ENCODE data around the gene CLPSL2. TPM values are rescaled to one million over a fixed set of nuclear protein-coding genes. Genes with fewer than 3 reads are reported as not detected.
"Not testable (repeated sequence)": the region's sequence is repeated elsewhere in the genome, so short reads cannot be mapped to it uniquely, and the experiment has no call there.

The CLPSL2 gene
- polyA plus RNA-seq (ENCODE audit: insufficient read length in 3 of 3), result not detected

DNA sequence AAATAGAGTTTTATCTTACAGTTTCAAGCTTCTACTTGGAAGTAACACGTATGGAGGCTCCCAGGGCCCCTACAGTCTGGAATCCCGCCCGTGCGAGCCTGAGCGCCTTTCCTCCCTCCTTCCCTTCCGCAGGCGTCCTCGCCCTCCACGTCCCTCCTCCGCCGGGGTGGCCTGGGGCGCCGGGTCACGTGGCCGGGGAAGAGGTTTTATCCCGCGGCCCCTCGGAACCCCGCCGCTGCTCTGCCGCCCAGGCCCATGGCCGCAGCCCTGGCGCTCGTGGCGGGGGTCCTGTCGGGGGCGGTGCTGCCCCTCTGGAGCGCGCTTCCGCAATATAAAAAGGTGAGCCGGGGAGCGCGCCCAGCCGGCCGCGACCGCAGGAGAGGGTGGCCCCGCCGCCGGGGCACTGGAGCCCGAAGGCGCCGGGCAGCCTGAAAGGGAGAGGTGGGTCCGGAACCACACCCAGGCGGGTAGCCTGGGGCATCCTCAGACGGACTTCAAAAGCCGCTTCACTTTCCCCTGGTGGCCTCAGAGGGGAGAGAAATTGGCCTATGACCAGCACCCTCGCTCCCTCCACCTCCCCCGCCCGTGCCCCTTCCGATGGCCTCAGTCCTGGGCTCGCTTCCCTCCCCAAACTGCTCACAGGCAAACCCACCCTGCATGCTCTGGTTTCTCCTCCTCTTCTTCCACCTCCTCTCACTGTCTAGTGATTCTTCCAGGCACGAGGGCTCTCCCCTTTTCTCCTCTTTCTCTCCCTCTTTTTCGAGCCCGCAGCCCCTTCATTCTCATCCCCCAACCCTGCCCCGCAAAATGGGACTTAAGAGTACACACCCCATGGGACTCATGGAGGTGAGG is at the start of gene CLPSL2:
Gene CLPSL2, plus strand, starts transcription at position 235 of the 852 bp plus-strand sequence. Its CDS starts 21 bp downstream, at position 256.
- no peak for DNase-seq (ENCODE audit: low read depth in 3 of 3, low spot score in 2 of 3)

DNA sequence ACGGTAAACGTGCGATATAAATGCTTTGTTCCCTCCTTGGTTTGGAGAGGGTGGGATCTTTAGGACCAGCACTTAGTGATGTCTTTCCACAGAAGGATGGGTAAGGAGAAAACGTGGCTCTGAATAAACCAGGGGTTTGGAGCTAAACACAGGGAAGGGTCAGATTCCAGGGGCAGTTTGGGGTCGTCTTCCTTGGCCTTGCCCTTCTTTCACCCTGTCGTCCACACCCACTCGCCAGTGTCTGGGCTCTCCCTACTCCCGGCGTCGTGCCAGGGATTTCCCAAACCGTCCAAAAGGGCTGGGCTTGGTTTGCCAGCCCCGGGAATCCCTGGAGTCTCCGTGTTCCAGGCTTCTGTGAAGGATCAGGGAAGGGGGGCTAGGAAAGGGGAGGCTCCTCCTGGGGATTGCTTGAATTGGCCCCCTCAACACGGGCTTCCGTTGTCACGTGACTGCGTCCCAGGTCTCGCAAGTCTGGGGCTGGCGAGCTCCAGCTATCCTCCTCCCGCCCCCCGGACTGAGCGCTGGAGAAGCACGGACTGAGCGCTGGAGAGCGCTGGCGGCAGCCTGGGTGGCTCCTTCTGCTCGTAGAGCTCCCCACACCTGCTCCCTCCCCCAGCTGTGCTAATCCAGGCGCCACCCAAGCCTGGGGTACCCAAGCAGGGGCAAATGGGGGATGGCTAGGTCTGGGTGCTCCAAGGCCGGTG is 49.0 kb upstream of the CLPSL2 start:
- peak in 1 of 3 donors; percentile 38 for DNase-seq (ENCODE audit: low read depth in 3 of 3, low spot score in 2 of 3)

DNA sequence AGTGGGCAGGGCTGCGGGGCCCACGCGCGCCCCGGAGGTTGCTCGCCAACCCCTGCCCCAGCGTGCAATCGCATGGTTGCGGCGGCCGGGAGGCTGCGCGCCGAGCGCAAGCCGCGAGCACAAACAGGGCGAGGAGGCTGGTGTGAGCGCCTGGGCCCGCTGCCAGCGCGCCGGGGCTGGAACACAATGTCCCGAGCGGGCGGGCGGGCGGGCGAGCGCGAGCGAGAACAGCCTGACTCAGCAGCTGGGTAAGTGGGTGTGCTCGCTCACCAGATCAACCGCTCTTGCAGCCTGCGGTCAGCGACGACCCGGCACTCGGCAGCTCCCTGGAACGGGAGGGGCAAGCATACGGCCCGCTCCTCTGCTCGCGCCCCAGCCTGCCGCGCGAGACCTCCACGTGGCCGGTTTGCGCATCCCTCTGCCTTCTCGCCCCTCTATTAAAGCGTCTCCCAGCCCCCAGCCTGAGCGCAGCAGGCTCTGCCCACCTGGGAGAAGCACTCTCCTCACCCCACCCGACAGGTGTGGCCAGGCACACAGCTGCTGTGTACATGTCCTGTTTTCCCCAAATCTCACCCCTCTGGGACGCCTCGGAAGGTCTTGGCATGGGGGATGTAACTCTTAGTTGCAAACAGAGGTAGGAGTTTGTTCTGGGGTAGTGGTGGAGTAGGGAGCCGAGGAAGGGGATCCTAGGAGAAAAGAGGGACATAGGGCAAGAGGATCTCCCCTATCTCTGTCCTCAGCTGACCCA is 48.3 kb upstream of the CLPSL2 start:
- DNase-seq (ENCODE audit: low read depth in 3 of 3, low spot score in 2 of 3), result no peak

- DNase-seq (ENCODE audit: low read depth in 3 of 3, low spot score in 2 of 3), result no peak
These were observed 47.4 kb upstream of the CLPSL2 start for GRCh38 chr6:35728683-35729678.

- DNase-seq (ENCODE audit: low read depth in 3 of 3, low spot score in 2 of 3), result no peak
These were observed 46.7 kb upstream of the CLPSL2 start for GRCh38 chr6:35729722-35730121.

DNA sequence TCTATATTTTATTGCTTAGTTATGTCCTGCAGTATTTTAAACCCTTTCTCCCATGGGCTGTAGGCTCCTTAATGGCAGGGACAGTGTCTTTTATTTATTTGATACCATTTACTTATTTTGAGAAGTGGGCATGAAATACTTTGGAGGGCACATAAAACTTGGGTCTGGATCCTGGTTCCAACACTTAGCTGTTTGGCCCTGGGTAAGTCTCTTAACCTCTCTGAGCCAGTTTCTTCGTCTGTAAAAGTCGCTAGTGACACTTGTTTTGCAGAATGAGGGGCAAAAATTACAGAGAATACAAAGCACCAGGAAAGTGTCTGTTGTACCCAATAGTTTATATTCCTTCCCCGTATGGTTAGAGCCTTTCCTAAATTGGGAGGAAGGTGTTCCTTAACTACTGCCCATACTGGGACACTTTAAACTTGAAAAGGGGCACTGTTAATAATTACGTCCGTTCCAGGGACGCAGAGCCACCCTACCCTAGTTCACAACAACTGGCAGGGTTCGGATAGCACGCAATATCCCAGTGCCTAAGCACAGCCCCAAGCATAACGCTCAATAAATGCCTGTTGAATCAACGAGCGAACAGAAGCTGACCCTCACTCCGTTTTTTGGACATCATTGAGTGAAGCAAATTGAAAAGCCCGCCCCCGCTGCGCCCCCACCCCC is 45.5 kb upstream of the CLPSL2 start:
- no peak for DNase-seq (ENCODE audit: low read depth in 3 of 3, low spot score in 2 of 3)

- peak; percentile 71 to 86 (median 79) for DNase-seq (ENCODE audit: low read depth in 3 of 3, low spot score in 2 of 3)
These were observed 45.0 kb upstream of the CLPSL2 start for GRCh38 chr6:35731414-35731735.

DNA sequence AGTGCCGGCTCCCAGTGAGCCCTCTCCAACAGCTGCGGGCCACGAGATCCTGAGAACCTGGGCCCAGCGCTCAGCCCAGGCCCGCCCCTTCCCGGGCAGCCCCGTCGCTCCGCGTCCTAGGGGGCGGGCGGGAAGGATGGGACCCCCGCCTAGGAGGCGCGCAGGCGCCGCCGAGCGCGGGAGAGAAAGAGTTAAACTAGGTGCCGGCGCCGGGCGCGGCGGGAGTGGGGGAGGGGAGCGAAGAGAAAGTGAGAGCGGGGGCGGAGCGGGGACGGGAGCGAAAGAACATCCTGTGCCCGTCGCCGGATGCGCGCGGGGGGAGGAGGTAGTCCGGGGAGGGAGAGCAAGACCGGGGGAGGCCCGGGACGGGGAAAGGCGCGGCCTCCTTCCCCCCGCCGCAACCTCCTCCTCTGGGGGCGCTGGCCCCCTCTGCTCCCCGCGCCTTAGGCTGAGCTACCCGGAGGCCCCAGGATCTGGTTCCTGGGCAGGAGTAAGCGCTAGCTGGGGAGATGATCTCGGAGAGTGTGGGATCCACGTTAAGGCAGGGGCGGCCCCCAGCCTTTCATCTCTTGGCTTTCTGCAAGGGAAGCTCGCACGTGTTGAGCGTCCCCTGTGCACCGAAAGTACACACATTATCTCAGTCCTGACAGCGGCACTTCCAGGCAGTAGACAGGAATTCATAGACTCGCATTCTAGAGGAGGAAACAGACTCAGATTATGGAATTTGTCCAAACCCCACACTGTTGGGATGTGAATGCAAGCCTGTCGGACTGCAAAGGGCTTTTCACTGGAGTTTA is 44.5 kb upstream of the CLPSL2 start:
- peak in 2 of 3 donors; percentile 54 to 72 for DNase-seq (ENCODE audit: low read depth in 3 of 3, low spot score in 2 of 3)

GRCh38 chr6:35733633-35734032 is 42.8 kb upstream of the CLPSL2 start:
- no peak for DNase-seq (ENCODE audit: low read depth in 3 of 3, low spot score in 2 of 3)

- not testable (repeated sequence) for DNase-seq (ENCODE audit: low read depth in 3 of 3, low spot score in 2 of 3)
These were observed 42.1 kb upstream of the CLPSL2 start for GRCh38 chr6:35734319-35734718.

DNA sequence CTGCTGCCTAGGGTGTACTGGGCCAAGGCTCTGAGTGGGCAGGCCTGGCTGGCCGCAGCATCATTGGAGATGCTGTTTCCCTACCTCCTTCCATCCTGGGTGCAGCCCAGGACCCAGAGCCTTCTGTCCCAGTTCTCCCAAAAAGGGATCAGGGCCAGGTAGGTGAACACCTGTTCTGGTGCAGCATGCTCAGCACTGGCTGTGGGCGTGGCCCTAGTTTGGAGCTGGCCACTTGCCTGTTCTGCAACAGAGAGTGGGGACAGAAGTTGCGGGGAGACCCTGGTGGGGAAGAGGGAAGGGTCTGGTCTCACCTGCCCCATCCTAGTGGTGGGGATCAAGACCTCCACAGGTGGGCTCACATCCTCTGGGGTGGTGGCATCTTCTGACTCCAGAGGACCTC is 40.9 kb upstream of the CLPSL2 start:
- DNase-seq (ENCODE audit: low read depth in 3 of 3, low spot score in 2 of 3), result no peak

DNA sequence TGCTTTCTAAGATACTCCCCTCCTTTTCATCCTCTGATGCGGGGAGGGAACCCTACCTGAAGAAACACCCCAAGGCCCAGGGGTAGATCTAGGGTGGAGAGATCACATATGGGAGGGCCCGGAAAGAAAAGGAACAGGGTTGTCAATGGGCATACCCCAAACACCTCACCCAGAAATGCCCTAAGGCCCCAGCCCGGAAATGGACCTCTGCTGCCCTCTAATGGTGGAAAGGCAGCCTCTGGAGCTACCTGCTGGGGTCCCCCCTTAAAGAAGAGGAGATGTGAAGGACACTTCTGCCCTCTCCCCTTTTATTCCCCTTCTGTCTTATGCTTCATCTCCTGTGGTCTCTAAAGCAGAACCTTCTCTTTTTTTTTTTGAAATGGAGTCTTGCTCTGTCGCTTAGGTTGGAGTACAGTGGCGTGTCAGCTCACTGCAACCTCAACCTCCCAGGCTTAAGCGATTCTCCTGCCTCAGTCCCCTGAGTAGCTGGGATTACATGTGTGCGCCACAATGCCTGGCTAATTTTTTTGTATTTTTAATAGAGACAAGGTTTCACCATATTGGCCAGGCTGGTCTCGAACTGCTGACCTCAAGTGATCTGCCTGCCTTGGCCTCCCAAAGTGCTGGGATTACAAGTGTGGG is 40.0 kb upstream of the CLPSL2 start:
- no peak for DNase-seq (ENCODE audit: low read depth in 3 of 3, low spot score in 2 of 3)

- DNase-seq (ENCODE audit: low read depth in 3 of 3, low spot score in 2 of 3), result no peak
These were observed 39.4 kb upstream of the CLPSL2 start, which contains the start of gene ARMC12 for GRCh38 chr6:35736982-35737412. Gene ARMC12 (plus strand): TSS chr6:35737032. CDS start chr6:35737109, 77 bp downstream.

DNA sequence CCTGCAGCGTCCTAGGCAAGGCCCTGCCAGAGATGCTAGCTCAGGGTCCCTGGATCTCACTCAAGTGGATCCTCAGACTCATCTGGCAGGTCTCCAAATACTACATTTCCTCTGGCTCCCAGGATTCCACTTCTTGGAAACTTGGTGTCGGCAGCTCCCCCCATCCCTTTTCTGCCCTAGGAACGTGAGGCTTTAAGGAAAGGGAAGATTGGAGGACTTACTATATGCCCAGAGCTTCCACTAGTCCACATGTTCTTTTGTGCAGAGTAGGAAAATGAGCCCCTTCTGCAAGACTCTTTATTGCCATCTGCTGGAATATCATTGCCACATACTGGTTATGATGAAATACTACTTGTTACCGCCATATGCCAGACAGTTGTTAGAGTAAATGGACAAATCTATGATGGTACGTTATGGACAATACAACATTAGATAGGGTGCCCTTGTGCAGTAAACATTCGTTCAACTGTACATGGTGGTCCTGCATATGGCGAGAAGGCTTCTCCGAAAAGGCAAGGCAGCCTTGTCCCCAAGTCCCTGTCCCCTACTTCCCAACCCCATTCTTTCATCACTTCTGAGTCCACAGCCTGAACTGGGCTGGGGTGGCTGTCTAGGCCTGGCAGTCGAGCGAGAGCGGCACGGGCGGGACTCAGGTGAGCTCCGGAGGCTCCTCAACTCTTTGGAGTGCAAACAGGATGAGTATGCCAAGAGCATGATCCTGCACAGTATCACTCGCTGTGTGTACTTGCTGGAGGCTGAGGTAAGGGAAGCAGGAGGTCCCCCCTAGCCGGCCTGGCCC is 38.8 kb upstream of the CLPSL2 start:
- no peak for DNase-seq (ENCODE audit: low read depth in 3 of 3, low spot score in 2 of 3)

DNA sequence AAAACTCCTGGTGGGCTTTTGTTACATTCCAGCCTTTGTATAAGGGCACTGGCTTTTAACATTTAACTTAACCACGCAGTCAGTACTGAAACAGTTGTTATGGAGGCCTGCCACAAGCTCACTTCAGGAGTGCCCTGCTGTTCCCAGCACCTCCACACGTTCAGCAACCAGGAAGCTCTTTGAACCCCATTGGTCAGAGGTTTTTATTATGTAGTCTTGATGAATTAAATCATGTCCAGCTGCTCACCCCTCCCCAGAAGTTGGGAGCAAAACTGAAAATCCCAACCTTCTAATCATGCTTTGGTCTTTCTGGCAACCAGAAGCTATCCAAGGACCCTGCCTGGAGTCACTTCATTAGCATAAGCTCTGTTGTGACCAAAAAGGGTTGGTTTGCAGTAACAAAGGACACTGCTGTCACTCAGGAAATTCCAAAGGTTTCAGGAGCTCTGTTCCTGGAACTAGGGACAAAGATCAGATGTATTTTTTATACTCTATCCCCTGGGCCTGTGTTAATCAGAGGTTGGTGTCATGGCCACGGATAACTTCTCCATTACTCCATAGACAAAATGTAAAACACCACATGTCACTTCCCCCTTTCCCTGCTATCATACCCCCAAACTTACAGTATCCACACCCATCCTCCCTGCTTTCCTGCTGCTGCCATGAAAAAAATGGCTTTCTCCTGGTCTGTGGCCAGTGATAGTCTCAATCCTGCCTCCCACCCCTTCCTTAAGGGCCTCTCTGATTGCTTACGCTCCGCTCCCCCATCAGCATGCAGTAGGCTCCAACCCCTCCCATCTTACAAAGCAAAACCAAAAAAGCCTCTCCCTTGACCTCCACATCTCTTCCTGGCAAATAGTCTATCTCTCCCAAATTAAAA is 36.5 kb upstream of the CLPSL2 start:
- DNase-seq (ENCODE audit: low read depth in 3 of 3, low spot score in 2 of 3), result no peak

DNA sequence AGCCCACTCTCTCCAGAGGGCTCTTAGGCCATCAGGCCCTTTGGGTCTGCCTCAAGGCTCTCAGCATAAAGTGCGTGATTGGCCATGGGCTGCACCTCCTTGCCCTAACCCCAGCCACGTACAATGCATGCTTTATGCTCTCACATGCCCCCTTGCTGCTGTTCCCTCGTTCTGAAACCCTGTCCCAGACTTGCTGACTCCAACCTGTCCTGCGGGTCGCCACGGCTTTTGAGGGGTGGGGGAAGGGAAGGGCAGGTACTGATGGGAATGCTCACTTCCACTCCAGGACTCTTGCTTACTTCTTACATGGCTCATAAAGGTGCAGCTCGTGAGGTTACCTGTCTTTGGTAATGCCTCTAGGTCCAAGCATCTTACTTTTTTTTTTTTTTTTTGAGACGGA is 33.6 kb upstream of the CLPSL2 start:
- DNase-seq (ENCODE audit: low read depth in 3 of 3, low spot score in 2 of 3), result no peak

All from right renal cortex interstitium (tissue), 3 donors.